DLD1 (cell line): ENCODE results near the gene SCUBE3.

ENCODE experiments used
- in situ Hi-C: cut with HindIII; loops from 2 replicates; pipeline ENCODE4 v1.10.0; 2017; ENCODE audit warnings: low sequenced_read_pairs

SCUBE3 gene

GRCh38 chr6:35237476-35237875, 23.7 kb downstream of the SCUBE3 start:
- in situ Hi-C loops, result no loop called here

DNA sequence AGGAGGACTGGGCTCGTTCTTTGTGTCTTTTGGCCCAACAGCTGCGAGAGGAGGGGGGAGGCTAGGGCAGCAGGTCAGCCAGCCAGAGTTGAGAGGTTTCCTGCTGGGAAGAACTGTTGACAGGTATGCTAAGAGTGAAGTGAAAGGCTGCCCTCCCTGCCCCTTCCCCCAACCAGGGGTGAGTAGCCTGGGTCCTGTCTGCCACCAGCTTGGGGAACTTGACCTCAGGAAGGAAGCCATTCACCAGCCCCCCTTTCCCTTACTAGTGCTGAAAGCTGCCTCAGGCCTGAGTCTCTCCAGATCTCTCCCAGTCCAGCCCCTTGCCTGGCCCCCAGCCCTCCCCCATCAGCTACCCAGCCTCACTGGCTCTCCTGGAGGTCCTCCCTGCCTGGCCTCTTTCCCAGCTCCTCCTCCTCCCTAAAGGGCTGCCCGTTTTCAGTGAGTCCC, 25.1 kb downstream of the SCUBE3 start:
- in situ Hi-C loops, result no loop called here

- in situ Hi-C loops, result no loop called here
These were observed 25.8 kb downstream of the SCUBE3 start for GRCh38 chr6:35239581-35239980.

- in situ Hi-C loops, result no loop called here
These were observed 27.4 kb downstream of the SCUBE3 start for GRCh38 chr6:35240838-35241801.

- in situ Hi-C loops, result no loop called here
These were observed 28.7 kb downstream of the SCUBE3 start for GRCh38 chr6:35242486-35242885.

- in situ Hi-C loops, result no loop called here
These were observed 29.1 kb downstream of the SCUBE3 start for GRCh38 chr6:35242906-35243305.

GRCh38 chr6:35243386-35243958, 29.7 kb downstream of the SCUBE3 start:
- in situ Hi-C loops, result no loop called here

GRCh38 chr6:35244551-35244950, 30.8 kb downstream of the SCUBE3 start:
- in situ Hi-C loops, result no loop called here

GRCh38 chr6:35247642-35248231, 34.0 kb downstream of the SCUBE3 start:
- in situ Hi-C loops, result no loop called here

- in situ Hi-C loops, result no loop called here
These were observed 34.5 kb downstream of the SCUBE3 start for GRCh38 chr6:35248300-35248699.

DNA sequence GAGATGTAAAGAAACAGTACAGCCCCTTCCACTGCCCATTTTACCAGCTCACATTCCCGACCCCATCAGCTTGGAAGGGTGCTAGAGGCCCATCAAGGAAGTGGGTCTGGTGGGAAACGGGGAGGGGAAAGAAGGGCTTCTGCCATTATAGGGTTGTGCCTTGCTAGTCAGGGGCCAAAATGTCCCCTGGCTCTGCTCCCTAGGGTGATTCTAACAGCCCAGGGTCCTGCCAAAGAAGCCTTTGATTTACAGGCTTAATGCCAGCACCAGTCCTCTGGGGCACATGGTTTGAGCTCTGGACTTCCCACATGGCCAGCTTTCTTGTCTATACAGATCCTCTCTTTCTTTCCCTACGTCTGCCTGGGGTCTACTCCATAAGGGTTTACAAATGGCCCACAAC, 35.2 kb downstream of the SCUBE3 start:
- in situ Hi-C loops, result no loop called here

GRCh38 chr6:35251949-35252348, 38.2 kb downstream of the SCUBE3 start:
- in situ Hi-C loops, result no loop called here

- in situ Hi-C loops, result no loop called here
These were observed 39.5 kb downstream of the SCUBE3 start for GRCh38 chr6:35253249-35253648.

- in situ Hi-C loops, result no loop called here
These were observed 44.6 kb downstream of the SCUBE3 start for GRCh38 chr6:35258336-35258735.

- in situ Hi-C loops, result no loop called here
These were observed 45.1 kb downstream of the SCUBE3 start for GRCh38 chr6:35258858-35259193.

DNA sequence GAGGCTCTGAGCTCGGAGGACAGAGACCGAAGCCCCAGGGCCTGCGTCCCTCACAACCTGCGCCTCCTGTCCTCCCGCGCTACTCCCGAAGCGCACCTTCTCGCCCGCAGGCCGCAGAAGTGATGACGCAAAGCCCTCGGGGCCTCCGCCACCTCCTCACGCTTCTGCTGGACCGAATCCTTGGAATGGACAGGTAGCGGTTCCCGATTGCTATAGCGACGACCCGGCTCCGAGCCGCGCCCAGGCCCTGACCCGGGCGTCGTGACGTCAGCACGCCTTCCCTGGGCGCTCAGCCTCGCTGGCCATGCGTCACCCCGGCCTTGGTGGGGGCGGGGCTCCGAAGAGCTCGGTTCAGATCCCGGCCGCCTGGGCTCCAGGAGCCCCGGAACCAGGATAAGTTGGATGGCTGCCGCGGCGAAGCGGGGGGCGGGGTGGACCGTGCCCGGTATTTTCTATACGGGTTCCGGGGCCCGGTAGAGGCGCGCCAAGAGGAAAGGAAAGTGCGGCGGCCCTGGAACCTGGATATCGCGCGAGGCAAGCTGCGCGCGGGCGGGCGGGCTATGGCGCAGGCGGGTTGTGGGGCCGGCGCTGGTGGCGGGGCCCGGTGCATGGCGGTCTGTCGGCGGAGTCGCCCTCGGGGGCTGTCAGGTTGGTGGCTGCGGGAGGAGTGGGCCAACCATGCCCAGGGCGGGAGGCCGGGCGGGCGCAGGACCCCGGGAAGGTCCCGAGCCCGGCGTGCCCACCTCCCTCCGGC, 45.6 kb downstream of the SCUBE3 start, which contains the start of gene ZNF76:
Gene ZNF76 (plus strand): TSS at position 542 of the 754 bp plus-strand sequence. CDS start 21,417 bp downstream, outside the sequence.
- in situ Hi-C loops, result no loop called here

DNA sequence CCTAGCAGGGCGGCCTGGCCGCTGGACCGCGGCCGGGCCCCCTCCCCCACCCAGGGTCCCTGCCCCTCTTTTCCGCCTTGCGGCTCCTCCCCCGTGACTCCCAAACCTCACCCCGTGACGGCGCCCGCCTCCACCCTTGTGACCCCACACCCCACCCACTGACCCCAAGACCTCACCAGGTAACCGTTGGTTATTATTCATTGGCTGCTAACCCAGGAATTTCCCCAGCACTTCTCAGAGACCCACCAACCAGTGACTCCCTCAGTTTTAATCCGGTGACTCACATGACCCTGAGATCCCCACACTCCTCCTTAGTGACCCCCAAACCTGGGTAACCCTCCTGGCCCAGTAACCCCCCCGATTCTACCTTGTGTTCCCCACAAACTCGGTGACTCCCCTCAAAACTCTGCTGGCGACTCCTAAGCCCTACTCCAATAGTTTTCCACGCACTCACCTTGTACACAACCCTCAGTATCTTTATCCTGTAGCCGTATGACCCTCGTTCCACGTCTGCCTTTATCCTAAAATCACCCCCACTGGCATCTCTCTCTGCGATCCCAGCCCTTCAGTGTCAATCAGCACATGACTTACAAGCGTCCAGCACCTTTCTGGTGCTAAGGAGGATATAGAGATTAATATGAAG, 46.3 kb downstream of the SCUBE3 start:
- in situ Hi-C loops, result no loop called here

GRCh38 chr6:35260591-35261570, 47.1 kb downstream of the SCUBE3 start:
- in situ Hi-C loops, result no loop called here

DNA sequence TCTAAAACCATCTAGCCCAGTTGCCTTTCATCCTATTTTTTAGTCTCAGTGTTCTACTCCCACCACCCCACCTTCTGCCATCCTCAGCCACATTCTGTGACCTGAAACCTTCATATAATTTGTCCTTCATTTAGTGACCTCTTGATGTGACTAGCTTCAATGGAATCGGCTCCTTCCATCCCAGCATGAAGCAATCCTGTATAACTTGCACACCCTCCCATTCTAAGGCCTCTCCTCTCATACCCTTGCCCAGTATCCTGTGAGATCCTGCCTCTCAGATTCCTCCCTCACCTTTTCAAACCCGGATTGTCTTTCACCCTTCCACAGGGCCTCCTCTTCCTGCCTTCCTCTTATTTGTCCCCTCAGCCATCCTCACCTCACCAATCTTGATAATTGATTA, 48.8 kb downstream of the SCUBE3 start:
- in situ Hi-C loops, result no loop called here
